HCT116 (cell line): ENCODE measurements around the gene ANKIB1.
A peak's percentile ranks its signal among the peaks of the same experiment; 100 is the strongest.

Experiments used
- CEBPB ChIP-seq: IDR thresholded peaks from 2 replicates; pipeline ENCODE4 v1.6.1; 2012; ENCODE audit warnings: low read depth
- CTCF ChIP-seq, 3 experiments: fragments of 200-600 bp in 1 of 3; sonication (generic) in 1 of 3; IDR thresholded peaks in 2 of 3; conservative IDR thresholded peaks in 1 of 3; 2 replicates each; pipeline ENCODE4 v1.5.1; 2012 to 2017; ENCODE audit warnings: low read depth in 2 of 3, low read length in 2 of 3, antibody characterized with exemption in 1 of 3, borderline replicate concordance in 1 of 3, control low read depth in 1 of 3, mild to moderate bottlenecking in 1 of 3, mixed read lengths in 1 of 3, mixed run types in 1 of 3, moderate library complexity in 1 of 3; ENCODE audit not compliant: insufficient read depth in 1 of 3
- EGR1 ChIP-seq: IDR thresholded peaks from 2 replicates; pipeline ENCODE4 v1.6.1; 2012; ENCODE audit warnings: low read depth
- EZH2 ChIP-seq: fragments of 200-600 bp; sonication (generic); IDR thresholded peaks from 2 replicates; pipeline ENCODE4 v1.6.1; 2017; ENCODE audit warnings: antibody characterized with exemption, mixed run types
- EZH2phosphoT487 ChIP-seq: fragments of 200-600 bp; IDR thresholded peaks from 2 replicates; pipeline ENCODE4 v1.6.1; 2018; ENCODE audit warnings: antibody characterized with exemption, borderline replicate concordance
- POLR2A ChIP-seq: IDR thresholded peaks from 2 replicates; pipeline ENCODE4 v1.7.0; 2011; ENCODE audit warnings: borderline replicate concordance; ENCODE audit not compliant: insufficient read depth, insufficient read length; ENCODE audit errors: extremely low read depth
- POLR2AphosphoS5 ChIP-seq: IDR thresholded peaks from 2 replicates; pipeline ENCODE4 v1.6.1; 2011; ENCODE audit warnings: mild to moderate bottlenecking, low read depth, low read length, moderate library complexity
- REST ChIP-seq: IDR thresholded peaks from 2 replicates; pipeline ENCODE4 v1.6.1; 2012; ENCODE audit warnings: low read depth
- SP1 ChIP-seq: IDR thresholded peaks from 2 replicates; pipeline ENCODE4 v1.6.1; 2012; ENCODE audit warnings: low read depth
- SRF ChIP-seq: IDR thresholded peaks from 2 replicates; pipeline ENCODE4 v1.6.1; 2012; ENCODE audit warnings: low read depth
- TCF7L2 ChIP-seq: IDR thresholded peaks from 2 replicates; pipeline ENCODE4 v1.7.0; 2011; ENCODE audit warnings: borderline replicate concordance, inconsistent platforms; ENCODE audit not compliant: insufficient read depth, insufficient read length; ENCODE audit errors: extremely low read depth
- YY1 ChIP-seq: IDR thresholded peaks from 2 replicates; pipeline ENCODE4 v1.6.1; 2011; ENCODE audit warnings: low read length, low read depth, moderate library complexity, mild to moderate bottlenecking; ENCODE audit not compliant: insufficient replicate concordance; ENCODE audit errors: extremely low read depth
- ZBTB33 ChIP-seq: IDR thresholded peaks from 2 replicates; pipeline ENCODE4 v1.6.1; 2011; ENCODE audit warnings: mild to moderate bottlenecking, low read length, moderate library complexity; ENCODE audit not compliant: insufficient replicate concordance; ENCODE audit errors: extremely low read depth
- ZNF274 ChIP-seq: fragments of 200-500 bp; sonication (Bioruptor generic); IDR thresholded peaks from 2 replicates; pipeline ENCODE4 v1.6.1; 2014; ENCODE audit warnings: mild to moderate bottlenecking, low read depth, low read length, inconsistent platforms

DNA sequence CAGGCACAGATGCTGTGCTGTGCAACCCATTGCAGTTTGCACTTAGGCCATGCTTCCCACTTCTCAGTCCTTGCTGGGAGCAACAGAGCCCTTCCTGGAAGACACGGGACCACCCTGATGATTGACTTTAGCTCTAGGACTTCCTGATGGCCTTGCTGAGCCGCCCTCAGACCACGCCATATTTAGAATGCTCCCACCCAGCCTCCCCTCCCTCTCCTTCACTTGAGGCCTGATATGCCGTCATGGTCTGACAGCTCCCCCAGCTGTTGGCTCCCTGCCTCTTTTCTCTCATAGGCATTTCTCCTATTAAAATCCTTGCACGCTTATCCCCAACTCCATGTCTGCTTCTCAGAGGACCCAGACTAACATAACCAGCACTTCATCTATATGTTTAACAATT is 172.1 kb downstream of the ANKIB1 start:
- TF ChIP-seq POLR2AphosphoS5, result no peak
- TF ChIP-seq POLR2A, result no peak
- TF ChIP-seq TCF7L2, result no peak
- peak in 1 of 3 experiments; percentile 37; a peak in 1 of 6 replicates for TF ChIP-seq CTCF (IDR thresholded peaks at IDR 0.05 in 2 of 3, conservative IDR thresholded peaks at IDR 0.05 in 1 of 3; ENCODE audit: borderline replicate concordance in 1 of 3, insufficient read depth in 1 of 3, low read depth in 2 of 3, low read length in 2 of 3)
- TF ChIP-seq ZBTB33, result no peak
- TF ChIP-seq EZH2, result no peak
- TF ChIP-seq YY1, result no peak
- no peak for TF ChIP-seq SRF
- TF ChIP-seq EGR1, result no peak
- TF ChIP-seq CEBPB, result no peak
- no peak for TF ChIP-seq REST
- TF ChIP-seq EZH2phosphoT487, result no peak
- no peak for TF ChIP-seq ZNF274
- no peak for TF ChIP-seq SP1
